HG02759 (cell line): ENCODE data around the gene AKAP12.
A peak's percentile ranks its signal among the peaks of the same experiment; 100 is the strongest.

ENCODE experiments used
- ATAC-seq: cut with Tn5 transposase; IDR thresholded peaks from one replicate; pipeline ENCODE4 v1.9.1; 2021; ENCODE audit warnings: mild to moderate bottlenecking, moderate library complexity; ENCODE audit not compliant: unreplicated experiment

AKAP12 gene

GRCh38 chr6:151239603-151240035 is at the start of gene AKAP12:
AKAP12 (plus strand) TSS chr6:151239967; CDS start chr6:151240563, 596 bp downstream.
- ATAC-seq: peak; percentile 21

GRCh38 chr6:151191527-151191926 is 48.2 kb upstream of the AKAP12 start:
- no peak for ATAC-seq

GRCh38 chr6:151196555-151196954 is 43.2 kb upstream of the AKAP12 start:
- ATAC-seq: no peak

GRCh38 chr6:151197556-151197955 is 42.2 kb upstream of the AKAP12 start:
- ATAC-seq: no peak

GRCh38 chr6:151199991-151200390 is 39.8 kb upstream of the AKAP12 start:
- no peak for ATAC-seq

- no peak for ATAC-seq
These were observed 33.8 kb upstream of the AKAP12 start for GRCh38 chr6:151205721-151206600.

- ATAC-seq: no peak
These were observed 32.1 kb upstream of the AKAP12 start for GRCh38 chr6:151207674-151208073.

GRCh38 chr6:151209071-151209831 is 30.5 kb upstream of the AKAP12 start:
- ATAC-seq: no peak

GRCh38 chr6:151211075-151211474 is 28.7 kb upstream of the AKAP12 start:
- no peak for ATAC-seq

GRCh38 chr6:151213352-151213751 is 26.4 kb upstream of the AKAP12 start:
- ATAC-seq: no peak

- no peak for ATAC-seq
These were observed 23.8 kb upstream of the AKAP12 start for GRCh38 chr6:151215999-151216398.

GRCh38 chr6:151216804-151217203 is 23.0 kb upstream of the AKAP12 start:
- ATAC-seq: no peak

GRCh38 chr6:151219192-151219591 is 20.6 kb upstream of the AKAP12 start:
- no peak for ATAC-seq

- ATAC-seq: no peak
These were observed 15.7 kb upstream of the AKAP12 start for GRCh38 chr6:151224076-151224475.

- ATAC-seq: no peak
These were observed 13.8 kb upstream of the AKAP12 start for GRCh38 chr6:151225919-151226318.

- ATAC-seq: no peak
These were observed 10.9 kb upstream of the AKAP12 start for GRCh38 chr6:151228788-151229400.

GRCh38 chr6:151229401-151230276 is 10.1 kb upstream of the AKAP12 start:
- no peak for ATAC-seq

- no peak for ATAC-seq
These were observed 9.5 kb upstream of the AKAP12 start for GRCh38 chr6:151230277-151230577.

GRCh38 chr6:151232899-151233298 is 6.9 kb upstream of the AKAP12 start:
- ATAC-seq: no peak

- ATAC-seq: no peak
These were observed 6.0 kb upstream of the AKAP12 start for GRCh38 chr6:151233731-151234130.
